Adipocyte (in vitro differentiated cells): ENCODE data around the gene SRGAP3.

Source experiments
- DNase-seq: peaks from one replicate; pipeline ENCODE4 v3.0.0-alpha.2; 2015; ENCODE audit warnings: low read depth
- H3K27me3 ChIP-seq: replicated peaks from 2 replicates; pipeline ENCODE4 v1.7.0; 2013; ENCODE audit warnings: mild to moderate bottlenecking, low read length, moderate library complexity; ENCODE audit not compliant: control insufficient read depth, insufficient read depth
- H3K36me3 ChIP-seq: 2 replicates; pipeline ENCODE4 v1.7.0; 2013; ENCODE audit warnings: low read length, mild to moderate bottlenecking, moderate library complexity; ENCODE audit not compliant: control insufficient read depth, insufficient read depth, severe bottlenecking
- H3K4me1 ChIP-seq: 2 replicates; pipeline ENCODE4 v1.7.0; 2013; ENCODE audit warnings: mild to moderate bottlenecking, low read length, moderate library complexity; ENCODE audit not compliant: control insufficient read depth, insufficient read depth
- H3K4me3 ChIP-seq: 2 replicates; pipeline ENCODE4 v1.7.0; 2013; ENCODE audit warnings: mild to moderate bottlenecking, low read length, moderate library complexity
- H3K9ac ChIP-seq: 2 replicates; pipeline ENCODE4 v1.7.0; 2013; ENCODE audit warnings: mild to moderate bottlenecking, low read length, moderate library complexity
- H3K9me3 ChIP-seq: 2 replicates; pipeline ENCODE4 v1.7.0; 2013; ENCODE audit warnings: mild to moderate bottlenecking, low read length, moderate library complexity; ENCODE audit not compliant: control insufficient read depth

Gene SRGAP3

DNA sequence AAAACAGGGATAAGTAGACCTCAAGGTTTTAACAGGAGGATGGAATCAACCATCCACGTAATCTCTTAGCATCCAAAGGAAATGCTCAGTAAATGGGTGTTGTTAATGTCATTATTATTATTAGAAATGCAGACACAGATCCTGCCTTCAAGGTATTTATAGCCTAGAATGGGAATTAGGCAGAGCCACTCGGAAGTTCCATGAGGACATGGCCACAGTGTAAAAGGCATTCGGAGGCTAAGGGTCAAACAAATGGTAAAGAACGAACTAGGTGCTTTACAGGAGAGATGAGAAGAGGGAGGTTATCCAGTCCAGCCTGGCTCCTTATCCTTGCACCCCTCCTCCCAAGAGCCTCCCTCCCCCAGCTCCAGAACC is 65.0 kb downstream of the SRGAP3 start:
- Histone ChIP-seq H3K4me1 (peaks cover 12% of the 10 kb centered on the region), H3K9me3 (no peaks in the 10 kb centered on the region), H3K4me3 (no peak overlapping the region)

DNA sequence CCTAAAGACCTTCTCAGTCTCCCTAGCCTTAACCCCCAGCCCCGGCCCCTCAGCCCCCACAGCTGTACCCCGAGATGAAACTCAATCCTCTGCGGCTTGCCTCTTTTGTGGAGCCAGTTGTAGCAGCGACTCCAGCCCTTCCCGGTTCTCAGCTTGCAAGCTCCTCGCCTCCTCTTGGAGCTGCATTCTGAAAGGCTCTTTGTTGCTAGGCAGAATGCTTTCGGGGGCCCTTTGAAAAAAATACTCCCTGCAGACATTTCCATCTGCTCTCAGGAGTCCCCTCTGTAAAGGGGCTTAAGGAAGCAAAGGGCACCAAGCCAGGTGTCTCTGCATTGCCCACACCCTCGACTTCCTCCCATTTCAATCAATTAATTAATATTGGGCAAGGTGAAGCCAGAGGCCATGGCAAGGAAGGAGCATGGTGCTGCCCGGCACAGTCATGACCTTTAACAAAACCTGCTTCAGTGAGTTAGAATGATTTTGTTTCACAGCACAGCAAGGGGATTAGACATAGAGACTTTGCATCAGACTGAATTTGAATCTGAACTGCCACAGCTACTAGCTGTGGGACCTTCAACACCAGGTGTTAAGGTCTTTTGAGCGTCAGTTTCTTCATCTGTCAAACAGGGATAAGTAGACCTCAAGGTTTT is 65.5 kb downstream of the SRGAP3 start:
- no peaks in the 10 kb centered on the region for H3K36me3 ChIP-seq
- H3K27me3 ChIP-seq = no peaks in the 10 kb centered on the region
- H3K4me1 ChIP-seq = peaks cover 12% of the 10 kb centered on the region
- H3K4me3 ChIP-seq = no peak overlapping the region
- no peaks in the 10 kb centered on the region for H3K9me3 ChIP-seq
- no peak overlapping the region for H3K9ac ChIP-seq
- DNase-seq = peak; percentile 11

More for the DNA sequence above, 65.0 kb downstream of the SRGAP3 start:
- no peak for DNase-seq
- Histone ChIP-seq H3K36me3 (no peaks in the 10 kb centered on the region), H3K9ac (no peak overlapping the region), H3K27me3 (no peaks in the 10 kb centered on the region)

DNA sequence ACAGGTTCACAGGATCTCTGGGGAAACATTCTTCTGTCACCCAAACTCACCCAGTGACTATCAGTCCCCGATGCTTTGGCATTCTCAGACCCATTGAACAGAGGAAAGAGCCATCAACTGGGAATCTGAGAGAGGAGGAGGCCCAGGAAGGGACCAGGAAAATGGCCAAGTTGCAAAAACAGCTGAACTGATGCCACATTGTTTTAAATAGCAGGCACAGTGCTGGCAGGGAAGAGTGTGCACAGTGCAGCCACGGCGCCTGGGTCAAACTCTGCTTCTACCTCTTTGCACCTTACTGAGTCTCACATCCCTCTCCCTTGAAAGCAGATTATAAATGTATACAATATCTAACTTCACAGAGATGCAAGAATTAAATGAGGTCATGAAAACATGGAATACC is 66.4 kb downstream of the SRGAP3 start:
- no peak for DNase-seq
- H3K4me1 ChIP-seq = peaks cover 12% of the 10 kb centered on the region
- H3K36me3 ChIP-seq = no peaks in the 10 kb centered on the region
- H3K9me3 ChIP-seq = no peaks in the 10 kb centered on the region
- H3K27me3 ChIP-seq = no peaks in the 10 kb centered on the region
- H3K9ac ChIP-seq = no peak overlapping the region
- no peak overlapping the region for H3K4me3 ChIP-seq

DNA sequence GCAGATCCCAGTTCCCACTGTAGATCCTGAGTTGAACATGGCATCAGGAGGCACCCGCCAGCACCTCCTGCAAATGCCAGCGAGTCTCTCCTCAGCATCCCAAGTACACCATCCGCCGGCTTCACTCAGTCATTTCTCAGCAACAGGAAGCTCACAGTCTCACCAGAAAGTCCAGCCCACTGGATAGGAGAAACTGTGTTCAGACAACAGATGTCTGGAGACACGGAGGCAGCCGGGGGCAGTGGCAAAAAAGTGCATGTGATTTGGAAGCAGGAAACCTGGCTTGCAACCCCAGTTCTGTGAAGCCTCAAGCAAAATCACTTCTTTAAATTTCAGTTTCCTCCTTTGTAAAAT is 68.7 kb downstream of the SRGAP3 start:
- DNase-seq = no peak
- peaks cover 12% of the 10 kb centered on the region for H3K4me1 ChIP-seq

DNA sequence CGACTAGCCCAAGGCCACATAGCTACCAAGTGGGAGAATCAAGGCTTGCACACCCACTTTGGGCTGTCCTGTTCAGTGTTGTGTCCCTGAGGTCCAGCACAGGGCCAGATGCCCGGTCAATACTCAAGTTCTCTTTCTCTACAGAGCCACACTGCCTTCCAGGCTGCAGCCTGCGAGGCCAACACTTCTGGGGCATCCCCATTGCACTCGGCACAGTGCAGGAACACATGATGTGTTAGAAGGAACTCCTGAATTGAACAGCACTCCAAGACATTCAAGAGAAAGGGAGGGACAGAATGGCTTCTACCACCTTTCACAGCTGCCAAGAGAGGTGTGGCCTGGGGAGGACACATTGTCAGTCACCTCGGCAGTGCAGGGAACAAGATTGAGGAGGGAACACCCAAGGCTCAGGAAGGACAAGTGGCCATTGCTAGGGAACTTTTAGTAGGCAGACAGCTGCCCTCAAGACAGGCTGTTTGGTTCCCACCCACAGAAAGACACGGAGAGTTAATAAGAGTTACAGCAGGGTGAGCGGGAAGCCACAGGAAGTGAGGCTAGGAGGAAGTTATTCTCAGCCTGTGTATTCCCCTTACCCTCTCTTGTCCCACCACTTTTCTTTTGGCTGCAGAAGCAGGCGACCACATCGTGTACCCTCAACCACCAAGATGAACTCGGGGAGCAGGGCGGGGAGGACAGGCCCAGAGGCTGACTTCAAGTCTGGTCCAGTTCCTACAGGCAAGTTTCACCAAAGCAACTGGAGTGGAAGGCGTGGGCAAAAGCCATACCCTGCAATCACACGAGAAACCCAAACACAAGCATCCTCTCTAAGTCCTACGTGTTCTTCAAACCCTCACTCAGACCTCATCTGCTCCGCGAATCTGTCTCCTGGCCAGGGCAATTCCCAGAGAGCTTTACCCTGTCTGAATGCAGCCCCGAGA is 69.4 kb downstream of the SRGAP3 start:
- Histone ChIP-seq H3K4me3 (no peak overlapping the region), H3K9ac (no peak overlapping the region), H3K4me1 (peaks cover 11% of the 10 kb centered on the region), H3K9me3 (no peaks in the 10 kb centered on the region), H3K27me3 (no peaks in the 10 kb centered on the region), H3K36me3 (no peaks in the 10 kb centered on the region)
- DNase-seq = no peak

More for the DNA sequence above, 68.7 kb downstream of the SRGAP3 start:
- Histone ChIP-seq H3K36me3 (no peaks in the 10 kb centered on the region), H3K9ac (no peak overlapping the region), H3K4me3 (no peak overlapping the region), H3K27me3 (no peaks in the 10 kb centered on the region), H3K9me3 (no peaks in the 10 kb centered on the region)

DNA sequence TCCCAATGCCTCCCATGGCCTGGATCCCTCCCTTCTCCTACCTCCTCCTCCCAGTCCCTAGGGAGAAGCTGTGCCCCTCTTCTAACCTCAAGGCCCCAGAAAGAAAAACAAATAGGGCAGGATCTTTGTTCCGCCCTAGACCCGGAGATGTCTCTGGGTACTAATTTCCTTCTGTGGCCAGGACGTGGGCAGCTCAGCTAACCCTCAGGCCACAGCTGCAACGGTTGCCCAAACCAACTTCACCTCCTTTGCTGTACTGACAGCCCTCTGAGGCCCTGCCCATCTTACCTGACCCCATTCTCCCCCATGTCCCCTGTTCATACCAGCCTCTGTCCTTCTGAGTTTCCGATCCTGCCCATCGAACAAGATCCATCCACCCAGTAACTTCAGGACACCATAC is 70.7 kb downstream of the SRGAP3 start:
- H3K9ac ChIP-seq = no peak overlapping the region
- H3K9me3 ChIP-seq = no peaks in the 10 kb centered on the region
- no peak for DNase-seq
- H3K4me1 ChIP-seq = peaks cover 6% of the 10 kb centered on the region
- H3K4me3 ChIP-seq = no peak overlapping the region
- H3K27me3 ChIP-seq = no peaks in the 10 kb centered on the region
- no peaks in the 10 kb centered on the region for H3K36me3 ChIP-seq

DNA sequence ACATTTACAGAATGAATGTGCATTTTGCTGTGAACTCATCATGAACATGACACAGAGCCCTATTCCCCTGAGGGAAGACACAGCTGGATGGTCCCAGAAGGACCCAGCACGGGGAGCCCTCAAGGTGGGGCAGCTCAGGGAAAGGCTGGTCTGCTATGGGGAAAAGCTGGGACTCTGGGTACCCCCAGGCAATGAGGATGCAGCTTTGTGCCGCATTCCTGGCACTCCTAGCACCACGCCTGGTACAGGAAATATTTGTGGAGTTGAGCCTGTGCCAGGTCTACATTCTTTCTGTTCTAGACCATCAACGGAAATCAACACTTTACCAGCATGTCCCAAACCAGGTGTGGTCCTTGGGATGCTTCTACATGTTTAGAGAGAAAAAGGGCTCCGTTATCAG is 74.0 kb downstream of the SRGAP3 start:
- Histone ChIP-seq H3K27me3 (no peaks in the 10 kb centered on the region), H3K4me3 (no peak overlapping the region), H3K4me1 (peaks cover 3% of the 10 kb centered on the region), H3K9ac (no peak overlapping the region), H3K9me3 (no peaks in the 10 kb centered on the region), H3K36me3 (no peaks in the 10 kb centered on the region)
- DNase-seq = peak; percentile 6

DNA sequence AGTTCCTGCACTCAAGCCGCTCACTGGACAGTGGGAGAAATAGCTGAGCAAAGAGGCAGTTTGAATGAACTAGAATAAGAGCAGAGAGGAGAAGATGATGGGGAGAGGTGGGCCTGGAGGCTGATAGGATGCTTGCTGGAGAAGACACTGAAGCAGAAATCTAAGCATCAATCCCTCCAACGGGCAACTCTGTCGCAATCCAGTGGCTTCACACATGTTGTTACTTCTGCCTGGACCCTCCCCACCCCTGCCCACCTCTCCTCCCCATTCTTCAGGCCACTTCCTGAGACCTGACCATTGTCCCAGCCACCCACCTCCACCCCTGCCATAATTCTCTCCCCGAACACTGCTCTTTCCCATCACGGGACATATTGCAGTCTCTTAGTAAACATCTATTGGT is 76.0 kb downstream of the SRGAP3 start:
- Histone ChIP-seq H3K27me3 (no peaks in the 10 kb centered on the region), H3K9me3 (no peaks in the 10 kb centered on the region), H3K4me3 (no peak overlapping the region), H3K9ac (no peak overlapping the region), H3K36me3 (no peaks in the 10 kb centered on the region), H3K4me1 (peaks cover 10% of the 10 kb centered on the region)
- no peak for DNase-seq

DNA sequence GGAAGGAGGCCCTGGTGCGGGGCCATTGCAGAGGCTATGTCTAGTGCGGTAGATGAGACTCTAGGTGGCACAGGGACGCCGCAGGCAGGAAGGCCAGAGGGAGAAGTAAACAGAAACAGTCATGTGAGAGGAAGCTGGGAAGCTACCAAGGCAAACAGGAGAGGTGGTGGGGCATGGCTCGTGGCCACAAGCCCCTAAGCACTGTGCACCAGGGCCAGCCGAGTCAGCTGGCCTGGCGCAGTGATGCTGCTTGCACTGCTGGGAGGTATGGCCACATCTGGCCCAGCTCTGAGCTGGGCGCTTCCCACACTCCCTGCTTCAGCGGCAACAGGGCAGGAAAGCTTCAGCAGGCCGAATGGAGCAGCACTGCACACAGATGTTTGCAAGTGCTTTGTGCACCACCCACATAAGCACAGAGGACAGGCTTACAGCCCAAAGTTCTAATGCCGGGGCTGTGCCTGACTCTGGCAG is 76.6 kb downstream of the SRGAP3 start:
- H3K4me3 ChIP-seq = no peak overlapping the region
- H3K9ac ChIP-seq = no peak overlapping the region
- no peaks in the 10 kb centered on the region for H3K36me3 ChIP-seq
- no peak for DNase-seq
- H3K4me1 ChIP-seq = peaks cover 10% of the 10 kb centered on the region
- no peaks in the 10 kb centered on the region for H3K27me3 ChIP-seq
- H3K9me3 ChIP-seq = no peaks in the 10 kb centered on the region

DNA sequence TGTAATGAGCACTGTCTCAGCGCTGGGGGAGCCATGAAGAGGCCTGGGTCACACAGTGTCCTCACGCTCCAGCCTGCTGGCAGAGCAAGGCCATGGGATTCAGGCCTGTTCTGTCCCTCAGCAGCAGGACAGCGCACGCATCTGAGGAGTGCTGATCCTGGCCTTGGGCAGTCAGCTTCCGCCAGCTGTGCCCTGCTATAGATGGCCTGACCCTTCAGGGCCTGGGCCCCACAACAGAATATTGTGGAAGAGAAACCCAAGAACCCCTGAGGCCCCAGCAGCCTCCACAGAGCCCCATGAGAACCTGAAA is 78.6 kb downstream of the SRGAP3 start:
- Histone ChIP-seq H3K4me1 (peaks cover 10% of the 10 kb centered on the region), H3K9me3 (no peaks in the 10 kb centered on the region), H3K27me3 (no peaks in the 10 kb centered on the region), H3K36me3 (no peaks in the 10 kb centered on the region), H3K9ac (no peak overlapping the region), H3K4me3 (no peak overlapping the region)
- no peak for DNase-seq

DNA sequence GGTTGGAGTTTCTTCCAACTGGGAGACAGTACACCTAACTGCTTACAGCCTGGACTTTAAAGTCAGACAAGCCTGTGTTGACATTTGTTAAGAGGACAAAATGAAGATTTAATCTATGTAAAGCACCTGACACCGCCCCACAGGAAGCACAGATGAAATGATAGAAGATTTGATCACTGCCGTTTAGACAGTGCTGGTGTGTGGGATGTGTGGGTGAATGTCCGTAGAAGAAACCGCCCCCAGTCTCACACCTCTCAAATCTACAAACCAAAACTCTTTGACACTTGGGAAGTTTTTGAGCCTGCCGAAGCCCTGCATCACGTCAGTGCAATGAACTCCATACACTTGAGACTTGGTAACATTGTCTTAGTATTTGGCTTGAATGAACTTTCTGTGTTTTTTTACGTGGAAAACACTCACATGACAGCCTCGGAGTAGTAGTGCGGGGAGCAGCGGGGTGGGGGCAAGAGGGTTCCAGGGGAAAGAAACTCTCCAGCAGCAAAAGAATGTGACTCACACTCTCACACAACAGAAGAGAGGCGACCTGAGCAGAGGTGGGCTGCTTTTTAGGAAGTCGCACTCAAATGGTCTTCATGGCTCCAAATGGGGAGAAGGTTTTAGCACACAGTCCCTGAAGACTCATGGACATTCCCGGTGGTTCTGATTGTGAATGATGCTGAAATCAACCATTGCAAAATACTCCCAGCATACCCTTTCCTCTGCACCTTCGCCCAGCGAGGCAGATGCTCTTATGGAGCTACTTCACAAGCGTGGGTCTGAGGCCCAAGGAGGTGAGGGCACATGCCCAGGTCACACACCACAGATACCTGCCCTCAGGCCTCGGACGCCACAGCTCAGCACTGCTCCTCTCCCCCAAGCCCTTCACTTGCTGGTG is 79.2 kb downstream of the SRGAP3 start:
- Histone ChIP-seq H3K36me3 (no peaks in the 10 kb centered on the region), H3K9ac (no peak overlapping the region), H3K9me3 (no peaks in the 10 kb centered on the region), H3K4me1 (peaks cover 10% of the 10 kb centered on the region), H3K27me3 (no peaks in the 10 kb centered on the region), H3K4me3 (no peak overlapping the region)
- no peak for DNase-seq
